HEK293 (cell line): ENCODE results near the gene LDLRAD4.

Source experiments
- CTCF ChIA-PET: fragments of 350-600 bp; formaldehyde crosslinking; extraction: SDS; loops from one replicate; lab custom pipeline; 2021; ENCODE audit warnings: antibody characterized with exemption; lab: Yijun Ruan, JAX
- POLR2A ChIA-PET: fragments of 300-600 bp; formaldehyde crosslinking; extraction: SDS; loops from one replicate; lab custom pipeline; 2020; ENCODE audit warnings: antibody characterized with exemption, inconsistent platforms; lab: Yijun Ruan, JAX
- H3K27ac ChIP-seq: fragments of 200-500 bp; sonication (Bioruptor generic); 2 replicates; pipeline ENCODE4 v1.5.1; 2014; ENCODE audit warnings: low read depth, low read length, control low read depth, inconsistent platforms; ENCODE audit errors: extremely low read depth
- H3K36me3 ChIP-seq, 2 experiments: fragments of 200-500 bp in 1 of 2; sonication (Bioruptor generic) in 1 of 2; 1 replicate in 1 of 2; 2 replicates in 1 of 2; pipeline ENCODE4 v1.5.1; 2014 to 2017; ENCODE audit warnings: inconsistent platforms in 2 of 2, low read length in 2 of 2; ENCODE audit not compliant: control insufficient read depth in 2 of 2, insufficient read depth in 1 of 2
- H3K4me1 ChIP-seq: fragments of 200-500 bp; sonication (Bioruptor generic); 2 replicates; pipeline ENCODE4 v1.5.1; 2014; ENCODE audit warnings: mild to moderate bottlenecking, low read length, inconsistent platforms; ENCODE audit not compliant: control insufficient read depth, insufficient read depth
- H3K4me3 ChIP-seq: 2 replicates; pipeline ENCODE4 v1.5.1; 2011; ENCODE audit warnings: low read depth, mild to moderate bottlenecking, control low read depth, low read length, moderate library complexity
- H3K9me3 ChIP-seq: fragments of 200-500 bp; sonication (Bioruptor generic); 2 replicates; pipeline ENCODE4 v1.5.1; 2014; ENCODE audit warnings: low read depth, low read length, inconsistent platforms; ENCODE audit not compliant: control insufficient read depth, insufficient read depth
- HIC1 ChIP-seq: fragments of 450-650 bp; formaldehyde crosslinking; IDR thresholded peaks from 2 replicates; pipeline ENCODE4 v1.5.1; 2016; ENCODE audit warnings: missing biosample characterization, missing genetic modification characterization
- HOXC10 ChIP-seq: sonication (generic); formaldehyde crosslinking; IDR thresholded peaks from 2 replicates; pipeline ENCODE4 v1.8.1; 2023; ENCODE audit warnings: mild to moderate bottlenecking, missing genetic modification reagents
- PRDM4 ChIP-seq: fragments of 450-650 bp; formaldehyde crosslinking; IDR thresholded peaks from 2 replicates; pipeline ENCODE4 v1.5.1; 2017; ENCODE audit warnings: missing biosample characterization, missing genetic modification characterization
- ZBTB48 ChIP-seq: fragments of 450-650 bp; formaldehyde crosslinking; IDR thresholded peaks from 2 replicates; pipeline ENCODE4 v1.5.1; 2016; ENCODE audit warnings: missing biosample characterization, missing genetic modification characterization
- ZBTB7A ChIP-seq: fragments of 450-650 bp; formaldehyde crosslinking; IDR thresholded peaks from 2 replicates; pipeline ENCODE4 v1.5.1; 2016; ENCODE audit warnings: low read depth, missing biosample characterization, missing genetic modification characterization
- ZNF19 ChIP-seq: fragments of 450-650 bp; formaldehyde crosslinking; IDR thresholded peaks from 2 replicates; pipeline ENCODE4; 2016; ENCODE audit warnings: missing biosample characterization, missing genetic modification characterization, low read depth
- ZNF24 ChIP-seq: fragments of 450-650 bp; formaldehyde crosslinking; IDR thresholded peaks from 2 replicates; pipeline ENCODE4 v1.5.1; 2016; ENCODE audit warnings: missing biosample characterization, missing genetic modification characterization
- ZNF311 ChIP-seq: fragments of 450-650 bp; formaldehyde crosslinking; IDR thresholded peaks from 2 replicates; pipeline ENCODE4 v1.5.1; 2017; ENCODE audit warnings: missing biosample characterization, missing genetic modification characterization, borderline replicate concordance
- ZNF37A ChIP-seq: fragments of 450-650 bp; IDR thresholded peaks from 2 replicates; pipeline ENCODE4 v1.5.1; 2018; ENCODE audit warnings: missing biosample characterization, missing genetic modification characterization
- ZNF501 ChIP-seq: fragments of 450-650 bp; formaldehyde crosslinking; IDR thresholded peaks from 2 replicates; pipeline ENCODE4 v1.5.1; 2016; ENCODE audit warnings: missing biosample characterization, missing genetic modification characterization
- ZNF529 ChIP-seq: fragments of 450-650 bp; formaldehyde crosslinking; IDR thresholded peaks from 2 replicates; pipeline ENCODE4 v1.5.1; 2017; ENCODE audit warnings: missing genetic modification characterization, missing biosample characterization; ENCODE audit not compliant: insufficient replicate concordance
- ZNF837 ChIP-seq: fragments of 450-650 bp; formaldehyde crosslinking; IDR thresholded peaks from 2 replicates; pipeline ENCODE4 v1.5.1; 2016; ENCODE audit warnings: missing biosample characterization, missing genetic modification characterization
- TF ChIP-seq, protein P1 (sequence below): fragments of 450-650 bp; formaldehyde crosslinking; IDR thresholded peaks from 2 replicates; pipeline ENCODE4 v1.5.1; 2016; ENCODE audit warnings: missing biosample characterization, missing genetic modification characterization
- TF ChIP-seq, protein P2 (sequence below): fragments of 450-650 bp; formaldehyde crosslinking; IDR thresholded peaks from 2 replicates; pipeline ENCODE4 v1.5.1; 2016; ENCODE audit warnings: missing biosample characterization, missing genetic modification characterization
- TF ChIP-seq, protein P3 (sequence below): fragments of 450-650 bp; formaldehyde crosslinking; IDR thresholded peaks from 2 replicates; pipeline ENCODE4 v1.5.1; 2017; ENCODE audit warnings: missing biosample characterization, mild to moderate bottlenecking, missing genetic modification characterization, moderate library complexity

The LDLRAD4 gene

DNA sequence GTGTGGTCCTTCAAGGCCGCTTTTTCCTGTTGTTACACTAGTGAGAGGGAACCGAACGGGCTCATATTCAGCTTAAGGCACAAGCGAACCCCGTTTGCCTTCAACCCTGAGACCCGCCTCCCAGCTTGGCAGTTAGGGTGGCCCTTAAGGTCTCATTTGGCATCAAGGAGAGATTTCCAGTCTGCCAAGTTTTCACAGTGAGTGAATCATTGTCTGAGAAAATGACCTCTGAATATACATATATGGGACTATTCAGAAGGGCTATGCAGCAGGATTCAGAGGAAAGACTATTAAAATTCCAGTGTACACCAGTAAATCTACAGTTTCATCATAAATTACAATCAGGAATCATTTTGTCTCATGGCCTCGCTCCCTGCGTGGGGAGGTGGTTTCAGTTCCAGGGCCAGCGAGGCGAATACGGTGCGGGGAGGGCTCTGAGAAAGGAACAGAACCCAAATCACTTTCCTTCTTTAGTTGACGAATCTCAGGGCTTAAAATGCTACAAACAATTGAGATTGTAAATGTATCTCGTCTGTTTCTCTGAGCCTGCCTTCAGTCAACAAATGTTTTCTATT lies 276.4 kb downstream of the LDLRAD4 start (continued):
- no peak for TF ChIP-seq HIC1 (tag by site-specific recombination)
- no peak for TF ChIP-seq ZNF311 (tag by site-specific recombination)
- TF ChIP-seq ZNF19 (tag by site-specific recombination), result no peak
- no peak for TF ChIP-seq ZNF529 (tag by site-specific recombination)

- CTCF ChIA-PET, result no interaction called here
- Histone ChIP-seq H3K27ac (no peak overlapping the region), H3K36me3 (no peaks in the 10 kb centered on the region), H3K4me1 (peaks cover 9% of the 10 kb centered on the region), H3K9me3 (no peaks in the 10 kb centered on the region), H3K4me3 (no peak overlapping the region)
- TF ChIP-seq PRDM4 (tag by site-specific recombination) (no peak), ZNF837 (tag by site-specific recombination) (no peak), HOXC10 (CRISPR knock-in tag) (no peak)
- POLR2A ChIA-PET, result no interaction called here
Observed at GRCh38 chr18:13495961-13496360, 277.4 kb downstream of the LDLRAD4 start.

DNA sequence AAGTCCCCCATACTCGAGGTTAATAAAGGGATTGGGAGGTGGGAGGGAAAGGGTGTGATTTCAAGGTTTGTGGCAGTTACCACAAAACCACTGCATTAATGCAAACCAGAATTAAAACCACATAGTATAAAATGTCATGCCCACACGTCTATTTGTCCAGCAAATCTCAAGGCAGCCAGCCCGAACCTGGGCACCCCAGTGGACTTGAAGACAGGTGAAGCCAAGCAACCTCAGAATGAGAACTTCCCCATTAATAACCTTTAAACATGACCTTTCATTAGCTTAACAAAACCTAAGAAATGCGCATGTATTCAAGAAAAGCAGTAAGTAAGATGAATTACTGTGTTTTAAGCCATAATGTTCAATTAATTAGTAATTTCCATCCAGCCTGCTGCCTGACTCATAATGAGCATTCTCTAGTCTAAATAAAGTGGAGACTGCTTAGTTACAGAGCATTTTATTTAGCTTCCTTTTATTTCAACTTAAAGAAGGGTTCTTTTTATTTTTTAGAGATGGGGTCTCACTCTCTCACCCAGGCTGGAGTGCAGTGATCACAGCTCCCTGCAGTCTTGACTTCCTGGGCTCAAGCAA lies 278.2 kb downstream of the LDLRAD4 start:
- Histone ChIP-seq H3K27ac (no peak overlapping the region), H3K9me3 (no peaks in the 10 kb centered on the region), H3K4me1 (peaks cover 17% of the 10 kb centered on the region), H3K4me3 (no peak overlapping the region), H3K36me3 (no peaks in the 10 kb centered on the region)
- POLR2A ChIA-PET, result no interaction called here
- TF ChIP-seq ZBTB7A (tag by site-specific recombination) (no peak), ZBTB48 (no peak), ZNF24 (tag by site-specific recombination) (no peak), ZNF37A (tag by site-specific recombination) (no peak), ZNF501 (tag by site-specific recombination) (no peak)
- TF ChIP-seq, protein P1, sequence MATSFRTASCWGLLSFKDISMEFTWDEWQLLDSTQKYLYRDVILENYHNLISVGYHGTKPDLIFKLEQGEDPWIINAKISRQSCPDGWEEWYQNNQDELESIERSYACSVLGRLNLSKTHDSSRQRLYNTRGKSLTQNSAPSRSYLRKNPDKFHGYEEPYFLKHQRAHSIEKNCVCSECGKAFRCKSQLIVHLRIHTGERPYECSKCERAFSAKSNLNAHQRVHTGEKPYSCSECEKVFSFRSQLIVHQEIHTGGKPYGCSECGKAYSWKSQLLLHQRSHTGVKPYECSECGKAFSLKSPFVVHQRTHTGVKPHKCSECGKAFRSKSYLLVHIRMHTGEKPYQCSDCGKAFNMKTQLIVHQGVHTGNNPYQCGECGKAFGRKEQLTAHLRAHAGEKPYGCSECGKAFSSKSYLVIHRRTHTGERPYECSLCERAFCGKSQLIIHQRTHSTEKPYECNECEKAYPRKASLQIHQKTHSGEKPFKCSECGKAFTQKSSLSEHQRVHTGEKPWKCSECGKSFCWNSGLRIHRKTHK (tag by site-specific recombination), result no peak
- TF ChIP-seq, protein P2, sequence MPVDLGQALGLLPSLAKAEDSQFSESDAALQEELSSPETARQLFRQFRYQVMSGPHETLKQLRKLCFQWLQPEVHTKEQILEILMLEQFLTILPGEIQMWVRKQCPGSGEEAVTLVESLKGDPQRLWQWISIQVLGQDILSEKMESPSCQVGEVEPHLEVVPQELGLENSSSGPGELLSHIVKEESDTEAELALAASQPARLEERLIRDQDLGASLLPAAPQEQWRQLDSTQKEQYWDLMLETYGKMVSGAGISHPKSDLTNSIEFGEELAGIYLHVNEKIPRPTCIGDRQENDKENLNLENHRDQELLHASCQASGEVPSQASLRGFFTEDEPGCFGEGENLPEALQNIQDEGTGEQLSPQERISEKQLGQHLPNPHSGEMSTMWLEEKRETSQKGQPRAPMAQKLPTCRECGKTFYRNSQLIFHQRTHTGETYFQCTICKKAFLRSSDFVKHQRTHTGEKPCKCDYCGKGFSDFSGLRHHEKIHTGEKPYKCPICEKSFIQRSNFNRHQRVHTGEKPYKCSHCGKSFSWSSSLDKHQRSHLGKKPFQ (tag by site-specific recombination), result no peak
- TF ChIP-seq, protein P3, sequence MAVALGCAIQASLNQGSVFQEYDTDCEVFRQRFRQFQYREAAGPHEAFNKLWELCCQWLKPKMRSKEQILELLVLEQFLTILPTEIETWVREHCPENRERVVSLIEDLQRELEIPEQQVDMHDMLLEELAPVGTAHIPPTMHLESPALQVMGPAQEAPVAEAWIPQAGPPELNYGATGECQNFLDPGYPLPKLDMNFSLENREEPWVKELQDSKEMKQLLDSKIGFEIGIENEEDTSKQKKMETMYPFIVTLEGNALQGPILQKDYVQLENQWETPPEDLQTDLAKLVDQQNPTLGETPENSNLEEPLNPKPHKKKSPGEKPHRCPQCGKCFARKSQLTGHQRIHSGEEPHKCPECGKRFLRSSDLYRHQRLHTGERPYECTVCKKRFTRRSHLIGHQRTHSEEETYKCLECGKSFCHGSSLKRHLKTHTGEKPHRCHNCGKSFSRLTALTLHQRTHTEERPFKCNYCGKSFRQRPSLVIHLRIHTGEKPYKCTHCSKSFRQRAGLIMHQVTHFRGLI (tag by site-specific recombination), result no peak
- CTCF ChIA-PET, result no interaction called here
